Measurements from ENCODE around the gene ITPR1. TPM values are rescaled to one million over a fixed set of nuclear protein-coding genes. Genes with fewer than 3 reads are reported as not detected.

The ITPR1 gene
- total and polyA plus RNA-seq, 4 donors, result 3.7 to 39.4 (median 8.2) TPM

- TF ChIP-seq, protein P1, sequence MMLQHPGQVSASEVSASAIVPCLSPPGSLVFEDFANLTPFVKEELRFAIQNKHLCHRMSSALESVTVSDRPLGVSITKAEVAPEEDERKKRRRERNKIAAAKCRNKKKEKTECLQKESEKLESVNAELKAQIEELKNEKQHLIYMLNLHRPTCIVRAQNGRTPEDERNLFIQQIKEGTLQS (IDR thresholded peaks at IDR 0.05), result no peak
- TF ChIP-seq NR2F2 (IDR thresholded peaks at IDR 0.05) (no peak), FOXA1 (IDR thresholded peaks at IDR 0.05) (no peak), YY1 (IDR thresholded peaks at IDR 0.05) (no peak), SP1 (IDR thresholded peaks at IDR 0.05) (no peak), RXRA (IDR thresholded peaks at IDR 0.05) (no peak), EGR1 (IDR thresholded peaks at IDR 0.05; ENCODE audit: low read depth in 2 of 2) (no peak), HNF4A (conservative IDR thresholded peaks at IDR 0.05) (no peak), FOXA2 (IDR thresholded peaks at IDR 0.05) (no peak), JUND (IDR thresholded peaks at IDR 0.05) (no peak), GABPA (IDR thresholded peaks at IDR 0.05 in 1 of 2, conservative IDR thresholded peaks at IDR 0.05 in 1 of 2) (no peak), RAD21 (IDR thresholded peaks at IDR 0.05) (no peak)
- TF ChIP-seq, protein P2, sequence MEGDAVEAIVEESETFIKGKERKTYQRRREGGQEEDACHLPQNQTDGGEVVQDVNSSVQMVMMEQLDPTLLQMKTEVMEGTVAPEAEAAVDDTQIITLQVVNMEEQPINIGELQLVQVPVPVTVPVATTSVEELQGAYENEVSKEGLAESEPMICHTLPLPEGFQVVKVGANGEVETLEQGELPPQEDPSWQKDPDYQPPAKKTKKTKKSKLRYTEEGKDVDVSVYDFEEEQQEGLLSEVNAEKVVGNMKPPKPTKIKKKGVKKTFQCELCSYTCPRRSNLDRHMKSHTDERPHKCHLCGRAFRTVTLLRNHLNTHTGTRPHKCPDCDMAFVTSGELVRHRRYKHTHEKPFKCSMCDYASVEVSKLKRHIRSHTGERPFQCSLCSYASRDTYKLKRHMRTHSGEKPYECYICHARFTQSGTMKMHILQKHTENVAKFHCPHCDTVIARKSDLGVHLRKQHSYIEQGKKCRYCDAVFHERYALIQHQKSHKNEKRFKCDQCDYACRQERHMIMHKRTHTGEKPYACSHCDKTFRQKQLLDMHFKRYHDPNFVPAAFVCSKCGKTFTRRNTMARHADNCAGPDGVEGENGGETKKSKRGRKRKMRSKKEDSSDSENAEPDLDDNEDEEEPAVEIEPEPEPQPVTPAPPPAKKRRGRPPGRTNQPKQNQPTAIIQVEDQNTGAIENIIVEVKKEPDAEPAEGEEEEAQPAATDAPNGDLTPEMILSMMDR (IDR thresholded peaks at IDR 0.05; ENCODE audit: low read depth, low read length, missing input control), result no peak
- TF ChIP-seq, protein P3, sequence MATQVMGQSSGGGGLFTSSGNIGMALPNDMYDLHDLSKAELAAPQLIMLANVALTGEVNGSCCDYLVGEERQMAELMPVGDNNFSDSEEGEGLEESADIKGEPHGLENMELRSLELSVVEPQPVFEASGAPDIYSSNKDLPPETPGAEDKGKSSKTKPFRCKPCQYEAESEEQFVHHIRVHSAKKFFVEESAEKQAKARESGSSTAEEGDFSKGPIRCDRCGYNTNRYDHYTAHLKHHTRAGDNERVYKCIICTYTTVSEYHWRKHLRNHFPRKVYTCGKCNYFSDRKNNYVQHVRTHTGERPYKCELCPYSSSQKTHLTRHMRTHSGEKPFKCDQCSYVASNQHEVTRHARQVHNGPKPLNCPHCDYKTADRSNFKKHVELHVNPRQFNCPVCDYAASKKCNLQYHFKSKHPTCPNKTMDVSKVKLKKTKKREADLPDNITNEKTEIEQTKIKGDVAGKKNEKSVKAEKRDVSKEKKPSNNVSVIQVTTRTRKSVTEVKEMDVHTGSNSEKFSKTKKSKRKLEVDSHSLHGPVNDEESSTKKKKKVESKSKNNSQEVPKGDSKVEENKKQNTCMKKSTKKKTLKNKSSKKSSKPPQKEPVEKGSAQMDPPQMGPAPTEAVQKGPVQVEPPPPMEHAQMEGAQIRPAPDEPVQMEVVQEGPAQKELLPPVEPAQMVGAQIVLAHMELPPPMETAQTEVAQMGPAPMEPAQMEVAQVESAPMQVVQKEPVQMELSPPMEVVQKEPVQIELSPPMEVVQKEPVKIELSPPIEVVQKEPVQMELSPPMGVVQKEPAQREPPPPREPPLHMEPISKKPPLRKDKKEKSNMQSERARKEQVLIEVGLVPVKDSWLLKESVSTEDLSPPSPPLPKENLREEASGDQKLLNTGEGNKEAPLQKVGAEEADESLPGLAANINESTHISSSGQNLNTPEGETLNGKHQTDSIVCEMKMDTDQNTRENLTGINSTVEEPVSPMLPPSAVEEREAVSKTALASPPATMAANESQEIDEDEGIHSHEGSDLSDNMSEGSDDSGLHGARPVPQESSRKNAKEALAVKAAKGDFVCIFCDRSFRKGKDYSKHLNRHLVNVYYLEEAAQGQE (IDR thresholded peaks at IDR 0.05), result no peak
- Histone ChIP-seq H3K4me3 (ENCODE audit: low read depth in 1 of 3, low read length in 3 of 3) (no peak overlapping the region), H3K9me3 (ENCODE audit: control insufficient read depth in 4 of 4, low read length in 3 of 4) (no peaks in the 10 kb centered on the region), H3K4me1 (ENCODE audit: control insufficient read depth in 4 of 4, insufficient read depth in 4 of 4, low read length in 3 of 4) (peaks cover 0 to 18% (median under 1%) of the 10 kb centered on the region in 4 donors), H3K27ac (ENCODE audit: low read depth in 1 of 2, low read length in 2 of 2) (no peak overlapping the region), H3K27me3 (ENCODE audit: control insufficient read depth in 4 of 4, insufficient read depth in 4 of 4, low read length in 3 of 4) (no peaks in the 10 kb centered on the region), H3K36me3 (ENCODE audit: control insufficient read depth in 4 of 4, insufficient read depth in 3 of 4, low read depth in 1 of 4, low read length in 3 of 4) (peaks cover 0 to 3% (median 0%) of the 10 kb centered on the region in 4 donors), H3K9ac (ENCODE audit: low read depth in 1 of 2, low read length in 2 of 2) (no peak overlapping the region)
- no peak for DNase-seq (ENCODE audit: low spot score)
- 98% methylated on average over 6 of the region's 6 CpGs for WGBS
These were observed 313.5 kb downstream of the ITPR1 start for GRCh38 chr3:4806535-4807108.

- Histone ChIP-seq H3K9me3 (ENCODE audit: control insufficient read depth in 4 of 4, low read length in 3 of 4) (no peaks in the 10 kb centered on the region), H3K27me3 (ENCODE audit: control insufficient read depth in 4 of 4, insufficient read depth in 4 of 4, low read length in 3 of 4) (no peaks in the 10 kb centered on the region), H3K9ac (ENCODE audit: low read depth in 1 of 2, low read length in 2 of 2) (no peak overlapping the region), H3K4me1 (ENCODE audit: control insufficient read depth in 4 of 4, insufficient read depth in 4 of 4, low read length in 3 of 4) (peaks cover 0 to 14% (median 0%) of the 10 kb centered on the region in 4 donors), H3K27ac (ENCODE audit: low read depth in 1 of 2, low read length in 2 of 2) (no peak overlapping the region), H3K36me3 (ENCODE audit: control insufficient read depth in 4 of 4, insufficient read depth in 3 of 4, low read depth in 1 of 4, low read length in 3 of 4) (peaks cover 0 to 3% (median 0%) of the 10 kb centered on the region in 4 donors), H3K4me3 (ENCODE audit: low read depth in 1 of 3, low read length in 3 of 3) (no peak overlapping the region)
- no peak for DNase-seq (ENCODE audit: low spot score)
- WGBS, result 95% methylated on average over 13 of the region's 13 CpGs
- TF ChIP-seq FOXA2 (IDR thresholded peaks at IDR 0.05) (no peak), ZBTB33 (IDR thresholded peaks at IDR 0.05) (no peak), TAF1 (conservative IDR thresholded peaks at IDR 0.05) (no peak), RAD21 (IDR thresholded peaks at IDR 0.05) (no peak), JUND (IDR thresholded peaks at IDR 0.05) (no peak), FOXA1 (IDR thresholded peaks at IDR 0.05) (no peak), EGR1 (IDR thresholded peaks at IDR 0.05; ENCODE audit: low read depth in 2 of 2) (no peak), YY1 (IDR thresholded peaks at IDR 0.05) (no peak)
- TF ChIP-seq, protein P2 (IDR thresholded peaks at IDR 0.05; ENCODE audit: low read depth, low read length, missing input control), result no peak
These were observed 314.5 kb downstream of the ITPR1 start for GRCh38 chr3:4807381-4808280.
